Upper lobe of left lung (tissue), 6 donors: ENCODE results near the gene ZNF652. TPM values are rescaled to one million over a fixed set of nuclear protein-coding genes. Genes with fewer than 3 reads are reported as not detected.

Experiments
- ATAC-seq, 2 donors: fragments of 200-7000 bp; cut with Tn5 transposase; one replicate each; pipeline ENCODE4 v1.9.1; 2022; ENCODE audit warnings: mild to moderate bottlenecking in 2 of 2, moderate library complexity in 2 of 2; ENCODE audit not compliant: low FRiP score in 2 of 2
- DNase-seq, 2 donors: peaks; one replicate each; pipeline ENCODE4 v3.0.0-alpha.2; 2019 to 2020
- H3K27ac ChIP-seq, 4 donors: fragments of 200-600 bp; sonication (generic); one replicate each; pipeline ENCODE4 v1.5.1; 2016 to 2019
- H3K27me3 ChIP-seq, 4 donors: fragments of 200-600 bp; sonication (generic); one replicate each; pipeline ENCODE4 v1.5.1; 2017 to 2019
- H3K36me3 ChIP-seq, 4 donors: fragments of 200-600 bp; sonication (generic); one replicate each; pipeline ENCODE4 v1.5.1; 2016 to 2019
- H3K4me1 ChIP-seq, 4 donors: fragments of 200-600 bp; sonication (generic); one replicate each; pipeline ENCODE4 v1.5.1; 2018 to 2019
- H3K4me3 ChIP-seq, 4 donors: fragments of 200-600 bp; sonication (generic); one replicate each; pipeline ENCODE4 v1.5.1; 2017 to 2019; ENCODE audit warnings: mild to moderate bottlenecking in 2 of 4, moderate library complexity in 1 of 4
- H3K9me3 ChIP-seq, 4 donors: fragments of 200-600 bp; sonication (generic); one replicate each; pipeline ENCODE4 v1.5.1; 2018 to 2019
- EP300 ChIP-seq, 4 donors: sonication (generic); formaldehyde crosslinking; IDR thresholded peaks; one replicate each; pipeline ENCODE4 v1.5.1; 2017; ENCODE audit warnings: antibody characterized with exemption in 4 of 4, control low read depth in 2 of 4
- POLR2A ChIP-seq, 4 donors: fragments of 450-650 bp; IDR thresholded peaks; one replicate each; pipeline ENCODE4 v1.5.1; 2016 to 2017; ENCODE audit warnings: antibody characterized with exemption in 4 of 4, mild to moderate bottlenecking in 2 of 4
- POLR2AphosphoS5 ChIP-seq, 2 donors: sonication (generic); formaldehyde crosslinking; IDR thresholded peaks; one replicate each; pipeline ENCODE4 v1.5.1; 2017; ENCODE audit warnings: antibody characterized with exemption in 2 of 2
- WGBS, 2 donors: methylation state at CpG; one replicate each; pipeline ENCODE4 v1.1.5; 2017 to 2018; 5-methylcytosine and 5-hydroxymethylcytosine counted together
- total RNA-seq, 6 donors: library from RNA; depleted of rRNA in 4 of 6; stranded (reverse); fragments of >200 nt in 4 of 6; gene quantifications; one replicate each; pipeline versions ENCODE4 v1.1.0 to v1.2.1, GENCODE V29; 2016 to 2021
- TF ChIP-seq, protein P1 (sequence below), 6 experiments: fragments of 450-650 bp in 4 of 6; fragments of 200-600 bp in 2 of 6; sonication (generic) in 2 of 6; IDR thresholded peaks; one replicate each; pipeline ENCODE4 v1.5.1; 2016 to 2019; ENCODE audit warnings: antibody characterized with exemption in 6 of 6
- donor health status: DM: no; HTN: no; CAD: no; lungs with moderate emphysema.
- donor health status: DM: no; HTN: yes; CAD: no; lungs with severe emphysema.

ZNF652 gene
- total RNA-seq, 6 donors from 2014 or later: 29.4 to 69.4 (median 41.5) TPM

DNA sequence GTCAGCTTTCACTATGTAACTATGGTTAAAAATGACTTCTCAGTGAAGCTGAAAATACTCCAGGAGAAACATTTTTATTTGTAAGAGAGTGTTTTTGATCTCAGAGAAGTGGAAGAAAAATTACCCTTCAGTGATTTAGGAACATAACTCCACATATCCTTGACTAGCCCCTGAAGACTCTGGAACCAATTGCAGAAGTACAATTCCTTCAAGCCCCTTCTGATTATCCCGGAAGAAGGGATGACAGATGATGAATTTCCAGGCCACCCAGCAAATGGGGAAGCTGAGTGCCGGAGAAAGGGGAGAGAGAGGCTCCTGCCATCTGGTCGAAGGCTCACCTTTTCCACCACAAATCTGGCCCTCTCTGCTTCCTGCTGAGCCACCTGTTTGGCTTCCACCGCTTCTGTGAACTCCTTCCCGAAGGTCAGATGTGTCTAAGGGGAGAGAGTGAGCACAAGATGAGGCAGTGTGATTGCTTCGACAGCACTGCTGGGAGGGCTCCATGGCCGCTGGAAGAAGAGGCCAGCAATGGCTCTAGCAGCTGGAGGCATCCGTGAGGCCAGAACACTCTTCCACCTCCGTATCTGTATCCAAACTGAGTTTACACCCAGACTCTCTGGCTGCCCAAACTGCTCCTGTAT is 44.5 kb upstream of the ZNF652 start:
- TF ChIP-seq, protein P1, sequence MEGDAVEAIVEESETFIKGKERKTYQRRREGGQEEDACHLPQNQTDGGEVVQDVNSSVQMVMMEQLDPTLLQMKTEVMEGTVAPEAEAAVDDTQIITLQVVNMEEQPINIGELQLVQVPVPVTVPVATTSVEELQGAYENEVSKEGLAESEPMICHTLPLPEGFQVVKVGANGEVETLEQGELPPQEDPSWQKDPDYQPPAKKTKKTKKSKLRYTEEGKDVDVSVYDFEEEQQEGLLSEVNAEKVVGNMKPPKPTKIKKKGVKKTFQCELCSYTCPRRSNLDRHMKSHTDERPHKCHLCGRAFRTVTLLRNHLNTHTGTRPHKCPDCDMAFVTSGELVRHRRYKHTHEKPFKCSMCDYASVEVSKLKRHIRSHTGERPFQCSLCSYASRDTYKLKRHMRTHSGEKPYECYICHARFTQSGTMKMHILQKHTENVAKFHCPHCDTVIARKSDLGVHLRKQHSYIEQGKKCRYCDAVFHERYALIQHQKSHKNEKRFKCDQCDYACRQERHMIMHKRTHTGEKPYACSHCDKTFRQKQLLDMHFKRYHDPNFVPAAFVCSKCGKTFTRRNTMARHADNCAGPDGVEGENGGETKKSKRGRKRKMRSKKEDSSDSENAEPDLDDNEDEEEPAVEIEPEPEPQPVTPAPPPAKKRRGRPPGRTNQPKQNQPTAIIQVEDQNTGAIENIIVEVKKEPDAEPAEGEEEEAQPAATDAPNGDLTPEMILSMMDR (IDR thresholded peaks at IDR 0.05): no peak
- no peak for TF ChIP-seq POLR2A (IDR thresholded peaks at IDR 0.05)
- TF ChIP-seq POLR2AphosphoS5 (IDR thresholded peaks at IDR 0.05): no peak
- TF ChIP-seq EP300 (IDR thresholded peaks at IDR 0.05): no peak
- Histone ChIP-seq H3K4me3 (no peak overlapping the region), H3K27ac (no peak overlapping the region), H3K36me3 (peaks cover 26 to 79% (median 62%) of the 10 kb centered on the region in 4 donors), H3K9me3 (no peaks in the 10 kb centered on the region), H3K4me1 (peaks cover 28 to 40% (median 30%) of the 10 kb centered on the region in 4 donors), H3K27me3 (no peaks in the 10 kb centered on the region)
- no peak for DNase-seq
- ATAC-seq: no peak
- 92 to 97% methylated on average over 6 to 9 of the region's 9 CpGs for WGBS, 2 donors

- no peaks in the 10 kb centered on the region for H3K27me3 ChIP-seq
- H3K27ac ChIP-seq: peak overlapping the region in 3 of 4 donors; percentile 72 to 80 (median 78)
- H3K4me1 ChIP-seq: peaks cover 28 to 42% (median 33%) of the 10 kb centered on the region in 4 donors
- no peak overlapping the region for H3K4me3 ChIP-seq
- peaks cover 26 to 63% (median 47%) of the 10 kb centered on the region in 4 donors for H3K36me3 ChIP-seq
- H3K9me3 ChIP-seq: no peaks in the 10 kb centered on the region
- ATAC-seq (no peak), DNase-seq (peak in 1 of 2 donors; percentile 64)
- WGBS, 2 donors: 96 to 100% methylated on average over 11 to 14 of the region's 14 CpGs
- TF ChIP-seq, protein P1 (IDR thresholded peaks at IDR 0.05): no peak
- TF ChIP-seq POLR2AphosphoS5 (IDR thresholded peaks at IDR 0.05) (no peak), EP300 (IDR thresholded peaks at IDR 0.05) (no peak), POLR2A (IDR thresholded peaks at IDR 0.05) (no peak)
Measured at GRCh38 chr17:49404906-49405305, 42.9 kb upstream of the ZNF652 start.

- Histone ChIP-seq H3K36me3 (peaks cover 26 to 58% (median 42%) of the 10 kb centered on the region in 4 donors), H3K4me1 (peaks cover 28 to 42% (median 36%) of the 10 kb centered on the region in 4 donors), H3K27me3 (no peaks in the 10 kb centered on the region), H3K4me3 (no peak overlapping the region), H3K27ac (peak overlapping the region; percentile 68 to 80 (median 75)), H3K9me3 (no peaks in the 10 kb centered on the region)
- WGBS, 2 donors: 65 to 77% methylated on average over 12 of the region's 12 CpGs
- ATAC-seq: no peak
- peak; percentile 33 to 41 for DNase-seq
- TF ChIP-seq POLR2AphosphoS5 (IDR thresholded peaks at IDR 0.05): no peak
- no peak for TF ChIP-seq EP300 (IDR thresholded peaks at IDR 0.05)
- TF ChIP-seq POLR2A (IDR thresholded peaks at IDR 0.05): no peak
- TF ChIP-seq, protein P1 (IDR thresholded peaks at IDR 0.05): no peak
Measured at GRCh38 chr17:49404361-49404760, 42.3 kb upstream of the ZNF652 start.

DNA sequence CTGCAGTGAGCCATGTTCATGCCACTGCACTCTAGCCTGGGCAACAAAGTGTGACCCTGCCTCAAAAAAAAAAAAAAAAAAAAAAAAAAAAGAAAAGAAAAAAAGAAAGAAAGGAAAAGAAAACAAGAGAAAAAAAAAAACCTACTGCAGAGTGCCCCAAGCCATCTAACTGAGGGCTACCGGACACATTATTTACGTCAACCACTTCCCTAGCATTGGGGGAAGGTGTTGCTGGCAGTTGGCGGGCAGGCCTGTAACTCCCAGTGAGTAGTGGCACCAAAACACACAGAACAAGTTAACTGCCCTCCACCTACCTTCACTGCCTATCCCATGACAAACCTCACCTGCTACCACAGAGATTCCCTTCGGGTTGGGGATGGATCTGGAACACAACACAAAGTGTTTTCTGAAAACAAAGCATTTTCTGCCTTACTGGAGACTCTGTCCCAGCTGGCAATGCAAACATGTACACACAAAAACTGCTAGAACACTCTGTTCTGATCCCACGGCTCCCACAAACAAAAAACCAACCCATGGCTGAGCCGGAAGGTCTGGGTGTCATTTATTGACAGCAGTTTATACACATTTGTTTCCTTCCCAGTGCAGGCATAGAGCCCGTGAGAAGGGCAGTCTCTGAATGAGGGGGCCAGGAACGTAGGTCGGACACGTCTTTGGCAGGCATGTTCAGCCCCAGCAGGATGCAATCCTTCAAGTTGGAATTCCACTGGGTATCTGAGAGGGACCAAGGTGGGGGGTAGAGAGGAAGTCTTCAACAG is 41.7 kb upstream of the ZNF652 start:
- TF ChIP-seq EP300 (IDR thresholded peaks at IDR 0.05): peak in 2 of 4 donors; percentile 86 to 88
- TF ChIP-seq POLR2AphosphoS5 (IDR thresholded peaks at IDR 0.05): peak; percentile 71 to 83
- TF ChIP-seq POLR2A (IDR thresholded peaks at IDR 0.05): no peak
- TF ChIP-seq, protein P1 (IDR thresholded peaks at IDR 0.05): no peak
- Histone ChIP-seq H3K27ac (peak overlapping the region; percentile 68 to 80 (median 75)), H3K27me3 (no peaks in the 10 kb centered on the region), H3K4me1 (peaks cover 28 to 42% (median 37%) of the 10 kb centered on the region in 4 donors), H3K4me3 (no peak overlapping the region), H3K9me3 (no peaks in the 10 kb centered on the region), H3K36me3 (peaks cover 26 to 51% (median 37%) of the 10 kb centered on the region in 4 donors)
- DNase-seq: peak in 1 of 2 donors; percentile 36
- 36 to 55% methylated on average over 9 to 10 of the region's 10 CpGs for WGBS, 2 donors
- ATAC-seq: no peak
